Activated naive CD8-positive, alpha-beta T cell treated with anti-CD3 and anti-CD28 coated beads for 36 hours (primary cell): ENCODE measurements around the gene UNC5A. TPM values are rescaled to one million over a fixed set of nuclear protein-coding genes. Genes with fewer than 3 reads are reported as not detected.

ENCODE experiments used
- DNase-seq: peaks from one replicate; pipeline ENCODE4 v3.0.0; 2021
- H3K27ac Mint-ChIP-seq: one replicate; pipeline ENCODE4 v1.8.0; 2022; ENCODE audit warnings: mild to moderate bottlenecking, moderate library complexity, mixed read lengths
- H3K27me3 Mint-ChIP-seq: one replicate; pipeline ENCODE4 v1.8.0; 2022; ENCODE audit warnings: mild to moderate bottlenecking, mixed read lengths
- H3K36me3 Mint-ChIP-seq: one replicate; pipeline ENCODE4 v1.8.0; 2021; ENCODE audit warnings: mild to moderate bottlenecking, mixed read lengths
- H3K4me1 Mint-ChIP-seq: one replicate; pipeline ENCODE4 v1.8.0; 2021; ENCODE audit warnings: mixed read lengths
- H3K4me3 Mint-ChIP-seq: one replicate; pipeline ENCODE4 v1.8.0; 2022; ENCODE audit warnings: mild to moderate bottlenecking, moderate library complexity, mixed read lengths
- H3K9me3 Mint-ChIP-seq: one replicate; pipeline ENCODE4 v1.8.0; 2022; ENCODE audit warnings: mixed read lengths
- total RNA-seq, 2 experiments: library from RNA; stranded (reverse); gene quantifications; one replicate each; pipeline ENCODE4 v1.2.3, GENCODE V29; 2021

Gene UNC5A
- total RNA-seq, 2 experiments from 2014 or later: not detected

DNA sequence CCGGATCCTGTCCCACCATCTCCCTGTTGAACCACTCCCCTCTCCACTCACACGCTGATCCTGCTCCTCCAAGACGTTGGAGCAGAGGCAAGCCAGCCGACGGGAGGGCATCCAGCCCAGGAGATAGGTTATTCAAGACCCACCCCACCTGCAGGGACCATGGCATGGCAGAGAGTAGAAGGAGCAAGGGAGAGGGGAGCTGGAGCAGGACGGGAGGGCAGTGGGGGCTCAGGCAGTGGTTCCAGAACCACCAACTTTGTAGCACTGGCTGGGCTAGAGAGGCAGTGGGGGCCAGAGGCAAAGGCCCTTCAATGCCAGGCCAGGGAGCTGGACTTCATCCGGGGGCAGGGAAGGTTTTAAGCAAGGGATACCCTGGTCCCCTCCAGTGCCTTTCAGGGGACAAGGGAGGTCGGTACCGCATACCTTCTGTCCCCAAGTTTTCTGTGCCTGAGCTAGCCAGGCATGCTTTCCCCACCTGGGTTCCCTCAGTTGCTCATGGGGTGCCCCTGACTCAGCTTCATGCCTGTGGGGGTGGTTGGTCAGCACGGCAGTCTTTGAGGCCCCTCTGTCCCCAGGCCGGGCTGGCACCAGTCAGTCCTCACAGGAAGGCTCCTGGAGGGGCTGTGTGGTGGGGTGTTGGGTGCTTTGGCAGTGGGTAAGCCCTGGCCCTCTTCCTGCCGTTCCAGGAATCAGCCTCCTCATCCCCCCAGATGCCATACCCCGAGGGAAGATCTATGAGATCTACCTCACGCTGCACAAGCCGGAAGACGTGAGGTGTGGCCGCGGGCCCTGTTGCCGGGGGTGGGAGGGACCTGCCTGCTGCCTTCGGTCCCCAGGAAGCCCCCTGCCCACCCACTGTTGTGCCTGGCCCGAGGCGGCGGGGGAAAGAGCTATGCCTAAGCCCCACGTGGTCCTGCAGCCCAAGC, 66.4 kb downstream of the UNC5A start:
- Mint-ChIP-seq H3K36me3 (no peaks in the 10 kb centered on the region), H3K9me3 (peaks cover 5% of the 10 kb centered on the region), H3K27ac (no peak overlapping the region), H3K27me3 (peaks cover 49% of the 10 kb centered on the region), H3K4me1 (peaks cover 6% of the 10 kb centered on the region), H3K4me3 (no peak overlapping the region)
- no peak for DNase-seq

- H3K4me1 Mint-ChIP-seq: peaks cover 6% of the 10 kb centered on the region
Measured at GRCh38 chr5:176877793-176878331, 67.5 kb downstream of the UNC5A start.

GRCh38 chr5:176878463-176878862, 68.1 kb downstream of the UNC5A start:
- H3K4me1 Mint-ChIP-seq: peaks cover 6% of the 10 kb centered on the region

More at GRCh38 chr5:176877793-176878331, 67.5 kb downstream of the UNC5A start:
- H3K9me3 Mint-ChIP-seq: peaks cover 5% of the 10 kb centered on the region
- peaks cover 49% of the 10 kb centered on the region for H3K27me3 Mint-ChIP-seq
- H3K4me3 Mint-ChIP-seq: no peak overlapping the region
- no peak overlapping the region for H3K27ac Mint-ChIP-seq
- no peak for DNase-seq
- H3K36me3 Mint-ChIP-seq: no peaks in the 10 kb centered on the region

DNA sequence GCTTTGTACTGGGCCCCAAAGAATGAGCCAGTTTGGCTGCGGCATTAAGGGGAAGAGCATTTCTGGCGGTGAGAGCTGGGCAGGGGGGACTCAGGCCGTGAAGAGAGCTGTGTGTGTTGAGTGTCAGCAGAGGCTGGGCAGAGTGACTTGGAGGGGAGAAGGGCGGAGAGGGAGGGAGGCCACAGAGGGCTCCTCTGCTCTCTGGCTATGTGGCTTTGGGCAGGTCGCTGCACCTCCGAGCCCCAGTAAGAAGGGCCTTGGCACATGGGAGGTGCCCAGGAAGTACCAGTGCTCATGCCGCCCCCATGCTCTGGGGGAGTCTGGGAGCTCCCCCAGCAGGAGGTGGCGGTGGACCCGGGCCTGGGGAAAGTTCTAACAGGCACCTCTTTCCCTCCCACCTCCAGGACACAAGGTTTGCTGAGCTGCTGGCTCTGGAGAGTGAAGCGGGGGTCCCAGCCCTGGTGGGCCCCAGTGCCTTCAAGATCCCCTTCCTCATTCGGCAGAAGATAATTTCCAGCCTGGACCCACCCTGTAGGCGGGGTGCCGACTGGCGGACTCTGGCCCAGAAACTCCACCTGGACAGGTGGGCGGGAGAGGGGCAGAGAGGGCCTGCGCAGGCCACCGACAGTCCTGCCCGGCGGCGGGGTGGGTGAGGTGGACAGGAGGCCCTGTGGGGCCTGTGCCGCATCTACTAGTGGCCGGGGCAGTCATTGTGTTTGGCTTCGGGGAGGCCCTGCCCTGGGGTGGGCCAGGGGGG, 68.7 kb downstream of the UNC5A start:
- DNase-seq: no peak
- no peaks in the 10 kb centered on the region for H3K9me3 Mint-ChIP-seq
- no peaks in the 10 kb centered on the region for H3K36me3 Mint-ChIP-seq
- H3K27ac Mint-ChIP-seq: no peak overlapping the region
- peaks cover 6% of the 10 kb centered on the region for H3K4me1 Mint-ChIP-seq
- H3K27me3 Mint-ChIP-seq: peaks cover 46% of the 10 kb centered on the region
- H3K4me3 Mint-ChIP-seq: no peak overlapping the region

More at GRCh38 chr5:176878463-176878862, 68.1 kb downstream of the UNC5A start:
- Mint-ChIP-seq H3K27ac (no peak overlapping the region), H3K9me3 (no peaks in the 10 kb centered on the region), H3K4me3 (no peak overlapping the region), H3K27me3 (peaks cover 49% of the 10 kb centered on the region), H3K36me3 (no peaks in the 10 kb centered on the region)
- DNase-seq: no peak

GRCh38 chr5:176879663-176880361, 69.5 kb downstream of the UNC5A start:
- Mint-ChIP-seq H3K9me3 (no peaks in the 10 kb centered on the region), H3K27me3 (peaks cover 41% of the 10 kb centered on the region), H3K36me3 (no peaks in the 10 kb centered on the region), H3K4me3 (no peak overlapping the region), H3K27ac (no peak overlapping the region), H3K4me1 (peaks cover 6% of the 10 kb centered on the region)
- no peak for DNase-seq

DNA sequence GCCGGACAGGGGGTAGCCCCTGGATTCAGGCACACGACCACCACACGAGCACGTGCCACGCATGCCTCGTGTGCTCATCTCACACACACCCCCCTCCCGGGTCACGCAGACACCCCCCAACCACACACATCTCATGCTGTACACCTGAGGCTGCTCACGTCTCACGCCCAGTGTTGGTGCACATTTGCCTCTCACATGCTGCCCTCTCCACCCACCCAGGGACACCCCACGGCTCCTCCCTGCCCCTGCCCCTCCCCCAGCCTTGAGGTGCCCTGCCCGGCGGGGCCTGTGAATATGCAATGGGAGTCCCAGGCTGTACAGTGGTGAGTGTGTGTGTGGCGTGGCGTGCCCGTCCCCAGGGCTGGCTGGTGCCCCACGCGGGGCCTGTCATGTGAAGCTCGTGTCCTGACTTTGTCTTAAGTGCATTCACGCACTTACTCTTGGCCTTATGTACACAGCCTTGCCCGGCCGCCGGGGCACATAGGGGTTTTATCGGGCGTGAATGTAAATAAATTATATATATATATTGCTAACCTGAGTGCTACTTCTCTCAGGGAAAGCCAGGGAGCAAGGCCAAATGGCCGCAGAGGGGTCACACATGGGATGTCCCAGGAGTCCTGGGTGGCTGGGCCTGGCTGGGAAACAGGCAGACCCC, 70.1 kb downstream of the UNC5A start:
- Mint-ChIP-seq H3K27ac (no peak overlapping the region), H3K4me1 (peaks cover 6% of the 10 kb centered on the region), H3K9me3 (no peaks in the 10 kb centered on the region), H3K4me3 (no peak overlapping the region), H3K27me3 (peaks cover 34% of the 10 kb centered on the region), H3K36me3 (no peaks in the 10 kb centered on the region)
- DNase-seq: no peak

GRCh38 chr5:176881021-176881749, 70.8 kb downstream of the UNC5A start:
- Mint-ChIP-seq H3K9me3 (no peaks in the 10 kb centered on the region), H3K4me1 (peaks cover 3% of the 10 kb centered on the region), H3K27ac (no peak overlapping the region), H3K4me3 (no peak overlapping the region), H3K27me3 (peaks cover 27% of the 10 kb centered on the region), H3K36me3 (no peaks in the 10 kb centered on the region)
- no peak for DNase-seq

DNA sequence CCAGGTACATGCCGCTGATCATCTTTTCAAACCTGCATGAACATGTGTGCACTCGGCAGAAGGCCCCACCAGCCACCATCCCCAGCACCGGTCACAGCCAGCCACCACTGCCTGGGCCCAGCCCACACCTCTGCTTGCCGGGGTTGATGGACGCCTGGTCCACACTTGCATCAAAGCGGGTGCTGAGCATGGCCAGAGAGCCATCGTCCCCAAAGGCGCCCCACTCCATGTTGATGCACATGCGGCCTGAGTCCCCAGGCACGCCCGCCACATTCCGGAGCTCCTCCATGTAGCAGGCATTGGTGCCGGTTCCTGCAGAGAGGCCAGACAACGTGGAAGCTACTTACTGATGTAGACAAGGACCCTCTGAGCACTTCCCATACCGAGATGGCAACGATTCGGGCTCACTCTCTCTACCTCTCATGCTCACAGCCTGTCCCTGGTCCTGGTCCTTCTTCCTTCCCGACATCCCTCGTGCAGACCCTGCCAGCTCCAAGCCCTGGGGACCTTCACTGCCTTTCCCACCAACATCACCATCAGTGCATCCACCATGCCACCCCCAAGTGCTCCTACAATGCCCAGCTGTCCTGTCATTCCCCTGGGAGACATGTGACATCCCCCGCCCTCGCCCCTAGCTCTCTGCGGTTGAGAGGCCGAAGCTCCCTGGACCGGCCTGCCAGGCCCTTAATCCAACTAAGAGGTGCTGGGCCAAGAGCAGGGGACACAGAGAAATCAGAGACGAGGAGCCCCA, 71.6 kb downstream of the UNC5A start:
- Mint-ChIP-seq H3K27me3 (peaks cover 19% of the 10 kb centered on the region), H3K4me3 (no peak overlapping the region), H3K4me1 (no peaks in the 10 kb centered on the region), H3K9me3 (no peaks in the 10 kb centered on the region), H3K27ac (no peak overlapping the region), H3K36me3 (no peaks in the 10 kb centered on the region)
- no peak for DNase-seq

DNA sequence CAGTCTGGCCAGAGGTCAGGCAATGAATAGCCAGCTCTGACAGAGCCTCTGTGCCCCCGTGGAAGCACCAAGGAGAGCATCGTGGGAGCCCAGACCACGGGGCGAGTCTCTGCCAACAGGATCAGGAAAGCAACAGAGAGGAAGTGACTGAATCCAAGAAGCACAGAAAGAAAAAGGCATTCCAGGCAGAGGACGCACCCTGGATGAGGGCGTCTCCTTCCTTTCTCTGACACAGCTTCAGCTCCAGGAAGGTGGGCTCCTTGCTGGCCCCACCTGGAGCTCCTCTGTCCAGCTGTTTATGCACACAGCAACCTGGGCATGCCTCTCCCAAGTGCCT, 72.2 kb downstream of the UNC5A start:
- Mint-ChIP-seq H3K4me3 (no peak overlapping the region), H3K9me3 (no peaks in the 10 kb centered on the region), H3K4me1 (no peaks in the 10 kb centered on the region), H3K27ac (no peak overlapping the region), H3K27me3 (peaks cover 17% of the 10 kb centered on the region), H3K36me3 (no peaks in the 10 kb centered on the region)
- DNase-seq: no peak

- DNase-seq: no peak
- H3K4me3 Mint-ChIP-seq: no peak overlapping the region
- H3K4me1 Mint-ChIP-seq: no peaks in the 10 kb centered on the region
- H3K27ac Mint-ChIP-seq: no peak overlapping the region
- no peaks in the 10 kb centered on the region for H3K36me3 Mint-ChIP-seq
- peaks cover 7% of the 10 kb centered on the region for H3K27me3 Mint-ChIP-seq
- H3K9me3 Mint-ChIP-seq: no peaks in the 10 kb centered on the region
Measured at GRCh38 chr5:176883700-176884570, 73.6 kb downstream of the UNC5A start.

- no peak overlapping the region for H3K27ac Mint-ChIP-seq
- peaks cover 5% of the 10 kb centered on the region for H3K27me3 Mint-ChIP-seq
- H3K9me3 Mint-ChIP-seq: no peaks in the 10 kb centered on the region
- no peak for DNase-seq
- H3K4me1 Mint-ChIP-seq: no peaks in the 10 kb centered on the region
- no peak overlapping the region for H3K4me3 Mint-ChIP-seq
- no peaks in the 10 kb centered on the region for H3K36me3 Mint-ChIP-seq
Measured at GRCh38 chr5:176884571-176884890, 74.2 kb downstream of the UNC5A start.

DNA sequence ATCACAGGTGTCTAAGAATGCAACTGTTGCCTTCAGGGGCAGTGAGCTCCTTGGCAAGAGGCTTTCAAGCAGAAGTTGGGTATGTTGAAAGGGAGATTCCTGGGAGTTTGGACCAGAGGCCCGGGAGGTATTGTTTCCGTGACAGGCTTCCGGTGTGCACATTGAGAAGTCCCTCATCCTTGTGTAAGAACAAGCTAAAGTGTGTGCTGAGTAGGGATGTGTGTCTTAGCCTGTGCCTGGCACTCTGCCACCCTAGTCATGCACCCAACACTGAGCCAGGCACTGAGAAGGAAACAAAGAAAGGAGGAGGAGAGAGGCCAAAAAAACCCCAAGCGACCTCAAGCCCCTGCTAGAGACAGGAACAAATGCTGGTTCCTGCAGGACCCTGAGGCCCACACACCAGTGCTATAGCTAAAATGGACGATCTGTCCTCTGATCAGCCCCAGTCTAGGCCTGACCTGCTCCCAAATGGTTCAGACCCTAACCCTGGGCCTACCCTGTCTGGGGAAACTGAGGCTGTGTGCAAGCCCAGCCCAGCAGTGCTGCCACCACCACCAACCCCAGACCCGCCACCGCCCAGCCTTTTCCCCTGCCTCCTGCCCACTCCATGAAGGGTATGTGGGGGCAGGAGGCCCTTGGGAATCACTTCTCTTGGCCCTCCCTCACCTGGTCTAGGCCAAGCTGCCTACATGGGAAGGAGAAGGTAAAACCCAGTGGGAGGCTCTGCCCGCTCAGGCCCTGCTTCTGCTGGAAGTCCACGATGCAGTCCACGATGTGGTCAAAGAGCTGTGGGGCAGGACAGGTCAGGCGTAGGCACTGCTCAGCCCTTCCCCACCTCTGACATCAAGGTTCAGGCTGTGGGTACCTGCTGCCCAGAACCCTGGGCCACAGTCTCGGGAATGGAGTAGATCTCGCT, 76.2 kb downstream of the UNC5A start:
- DNase-seq: no peak
- Mint-ChIP-seq H3K36me3 (no peaks in the 10 kb centered on the region), H3K27ac (no peak overlapping the region), H3K9me3 (no peaks in the 10 kb centered on the region), H3K4me3 (no peak overlapping the region), H3K4me1 (no peaks in the 10 kb centered on the region), H3K27me3 (peaks cover 4% of the 10 kb centered on the region)
